GM19455 (cell line): ENCODE measurements around the gene STEAP1B.

Experiments used
- ATAC-seq: cut with Tn5 transposase; IDR thresholded peaks from one replicate; pipeline ENCODE4 v1.9.1; 2021; ENCODE audit not compliant: unreplicated experiment

The STEAP1B gene

DNA sequence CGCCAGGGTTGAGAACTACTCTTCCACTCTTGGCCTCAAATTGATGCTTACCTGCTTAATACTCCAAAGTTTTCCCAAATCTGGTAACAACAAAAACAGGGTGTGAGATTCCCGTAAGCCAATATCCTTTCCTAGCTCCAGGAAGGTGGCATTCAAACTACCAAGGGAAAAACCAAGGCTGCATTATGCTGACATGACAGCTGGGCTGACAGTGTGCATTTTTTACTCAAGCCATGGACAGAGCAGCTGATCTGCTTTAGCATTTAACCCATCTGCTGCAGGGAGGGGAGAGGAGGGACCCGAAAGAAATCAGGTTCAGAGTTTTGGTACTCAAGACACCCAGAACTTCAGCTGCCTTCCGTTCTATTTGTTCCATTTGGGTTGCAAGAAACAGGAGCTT lies 93.3 kb downstream of the STEAP1B start:
- ATAC-seq: no peak

DNA sequence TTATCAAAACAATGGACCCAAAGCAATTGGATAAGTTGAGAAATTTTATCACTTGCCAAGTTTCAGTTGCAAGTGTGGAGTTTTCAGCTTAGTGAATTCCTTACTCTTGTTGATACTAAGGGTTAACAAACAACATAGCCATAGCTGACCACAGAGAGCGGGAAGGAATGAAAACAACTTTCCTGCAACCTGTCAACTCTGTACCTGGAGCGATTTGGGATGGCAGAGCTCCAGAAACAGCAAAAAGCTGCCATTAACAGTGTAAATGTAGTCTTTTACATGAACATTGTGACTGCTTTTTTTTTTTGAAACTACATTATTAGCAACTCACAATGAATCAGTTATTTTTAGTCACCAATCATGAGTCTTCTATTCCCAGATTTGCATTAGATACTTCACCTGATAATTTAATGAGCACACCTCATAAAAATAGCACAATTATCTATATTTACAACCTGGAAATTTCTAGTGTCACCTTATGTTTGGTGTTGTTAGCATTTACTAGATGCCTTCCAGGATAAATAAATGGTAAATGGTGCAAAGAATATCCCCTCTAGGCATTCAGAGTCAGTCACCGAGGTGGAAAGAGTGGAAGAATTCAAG lies 95.5 kb downstream of the STEAP1B start:
- no peak for ATAC-seq

DNA sequence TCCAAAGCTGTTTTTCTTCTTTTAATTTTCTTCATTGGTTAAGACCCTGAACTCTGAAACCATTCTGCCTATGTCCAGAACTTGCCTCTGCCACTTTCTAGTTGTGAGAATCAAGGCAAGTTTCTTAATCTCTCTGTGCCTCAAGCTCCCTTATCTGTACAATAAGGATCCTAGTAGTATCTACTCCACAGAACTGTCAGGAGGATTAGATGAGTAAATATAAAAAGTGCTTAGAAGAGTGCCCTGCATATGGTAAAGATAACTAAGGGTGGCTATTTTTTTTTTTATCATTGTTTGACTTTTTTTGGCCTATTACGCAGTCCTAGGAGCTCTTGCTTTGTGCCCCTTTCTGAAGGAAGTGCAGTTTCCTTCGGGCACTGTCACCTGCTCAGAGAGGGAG lies 96.6 kb downstream of the STEAP1B start:
- no peak for ATAC-seq

DNA sequence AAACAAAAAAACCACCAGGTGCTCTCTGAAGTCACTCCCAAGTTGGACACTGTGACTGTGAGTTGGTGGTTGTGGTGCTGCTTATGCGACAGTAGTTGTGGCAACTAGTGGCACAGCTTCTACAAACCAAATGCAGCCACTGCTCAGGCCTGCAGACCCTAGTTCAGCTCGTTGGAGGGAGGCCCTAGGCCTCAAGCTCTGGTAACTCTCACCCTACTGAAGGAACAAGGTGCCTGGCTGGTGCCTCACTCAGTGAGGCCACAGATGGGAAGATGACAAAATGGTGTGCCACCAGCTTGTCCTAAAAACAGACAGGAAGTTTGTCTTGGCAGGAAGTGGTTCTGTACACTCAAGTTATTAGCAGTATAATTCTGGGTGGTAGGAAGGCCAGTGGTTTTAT lies 97.7 kb downstream of the STEAP1B start:
- ATAC-seq: no peak

DNA sequence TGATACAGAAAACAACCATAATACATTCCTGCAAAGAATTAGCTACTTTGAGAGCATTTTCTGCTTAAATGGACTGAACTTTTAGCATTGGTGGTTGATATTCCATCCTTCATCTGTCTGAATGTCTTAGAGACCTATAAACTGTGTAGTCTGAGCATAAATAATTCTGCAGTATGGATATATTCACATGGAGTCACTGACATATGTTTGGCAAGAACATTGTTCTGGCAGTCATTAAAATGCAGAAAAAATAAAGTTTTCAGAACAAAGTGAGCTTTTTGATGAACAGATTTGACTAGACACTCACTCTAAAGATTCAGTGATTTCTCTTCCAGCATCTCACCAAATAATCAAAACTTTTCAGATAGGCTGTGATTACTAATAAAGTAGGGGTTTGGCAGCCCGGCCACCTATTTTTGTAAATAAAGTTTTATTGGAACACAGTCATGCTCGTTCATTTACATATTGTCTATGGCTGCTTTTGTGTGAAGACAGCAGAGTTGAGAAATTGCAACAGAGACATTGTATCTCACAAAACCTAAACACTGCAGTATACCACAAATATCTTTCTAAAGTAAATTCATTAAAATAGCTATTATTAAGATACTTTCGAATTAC lies 98.9 kb downstream of the STEAP1B start:
- no peak for ATAC-seq

DNA sequence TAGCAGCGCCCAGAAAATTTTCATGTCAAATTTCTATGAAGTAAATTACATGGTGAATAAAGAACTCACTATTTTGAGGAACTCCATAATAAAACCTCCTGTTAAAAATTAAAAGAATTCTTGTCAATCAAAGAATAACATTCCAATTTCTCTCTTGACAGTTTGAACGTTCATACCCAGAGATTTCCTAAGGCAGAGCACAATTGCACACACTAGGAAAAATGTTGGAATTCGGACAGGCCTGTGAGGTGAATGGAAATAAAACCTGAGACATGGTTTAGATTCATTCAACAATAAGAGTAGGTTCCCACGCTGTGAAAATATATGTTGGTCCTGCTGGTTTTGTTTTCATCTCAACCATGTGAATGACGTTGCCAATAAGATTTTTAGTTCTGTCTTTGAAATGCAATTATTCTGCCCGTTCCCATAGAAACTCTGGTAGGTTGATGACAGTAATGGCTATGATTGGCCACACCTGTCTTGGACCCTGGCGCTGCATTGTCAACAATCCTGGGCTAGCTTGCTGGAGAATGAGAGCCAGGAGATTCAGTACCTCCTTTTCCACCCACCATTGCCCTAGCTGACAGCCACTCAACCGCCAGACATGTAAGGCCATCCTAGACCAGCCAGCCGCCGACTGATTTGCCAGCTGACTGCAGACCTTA lies 99.7 kb downstream of the STEAP1B start:
- ATAC-seq: no peak

DNA sequence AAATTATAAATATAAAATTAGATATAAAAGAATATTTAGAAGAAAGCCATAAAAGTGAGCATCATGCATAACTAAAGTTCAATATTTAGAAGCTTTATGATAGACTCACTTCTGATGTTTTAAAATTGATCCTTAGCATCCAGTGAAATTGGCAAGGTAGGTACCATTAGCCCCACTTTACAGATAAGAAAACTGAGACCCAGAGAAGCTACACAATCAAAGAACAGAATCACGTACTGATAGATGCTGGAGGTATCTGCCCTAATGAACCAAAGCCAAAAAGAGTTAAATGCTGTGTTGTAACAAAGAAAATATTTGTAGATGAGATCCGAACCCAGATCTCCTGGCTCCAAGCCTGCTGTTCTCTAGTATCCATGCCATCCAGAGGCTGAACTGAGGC lies 100.4 kb downstream of the STEAP1B start:
- ATAC-seq: no peak

DNA sequence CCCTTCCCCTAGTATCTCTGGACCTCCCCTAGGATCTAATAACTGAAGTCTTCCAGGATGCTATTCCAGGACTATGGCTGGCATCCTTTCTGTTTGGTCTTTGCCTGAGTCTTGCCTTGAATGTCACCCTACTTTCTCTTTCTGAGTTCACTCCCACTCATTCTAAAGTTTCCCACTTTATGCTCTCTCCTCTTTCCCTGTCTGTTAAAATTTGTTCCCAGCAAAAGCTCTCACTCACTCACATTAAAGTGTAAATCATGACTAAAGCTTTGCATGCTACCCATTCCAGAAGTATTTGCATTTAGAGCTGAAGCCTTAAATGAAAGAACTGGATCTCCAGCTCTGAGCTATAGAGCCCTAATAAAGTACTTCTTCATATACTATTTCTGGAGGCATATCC lies 100.9 kb downstream of the STEAP1B start:
- ATAC-seq: no peak

DNA sequence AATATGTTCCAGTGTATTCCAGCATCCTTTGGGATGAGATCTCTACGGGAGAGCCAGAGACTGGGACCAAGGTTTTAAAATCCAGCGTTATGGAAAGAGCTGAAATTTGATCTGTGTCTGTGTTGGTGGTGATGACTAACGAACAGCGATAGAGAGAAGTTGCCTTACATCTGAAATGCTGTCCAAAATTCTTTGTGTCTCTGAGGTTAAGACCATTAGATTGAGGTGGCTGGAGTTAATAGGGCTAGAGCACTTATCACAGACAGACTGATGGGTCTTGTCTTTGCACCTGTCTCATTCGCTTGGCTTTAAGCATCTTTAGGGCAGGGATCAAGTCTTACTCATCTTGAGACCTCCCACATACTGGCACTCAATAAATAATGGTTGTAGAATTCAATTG lies 102.0 kb downstream of the STEAP1B start:
- no peak for ATAC-seq

DNA sequence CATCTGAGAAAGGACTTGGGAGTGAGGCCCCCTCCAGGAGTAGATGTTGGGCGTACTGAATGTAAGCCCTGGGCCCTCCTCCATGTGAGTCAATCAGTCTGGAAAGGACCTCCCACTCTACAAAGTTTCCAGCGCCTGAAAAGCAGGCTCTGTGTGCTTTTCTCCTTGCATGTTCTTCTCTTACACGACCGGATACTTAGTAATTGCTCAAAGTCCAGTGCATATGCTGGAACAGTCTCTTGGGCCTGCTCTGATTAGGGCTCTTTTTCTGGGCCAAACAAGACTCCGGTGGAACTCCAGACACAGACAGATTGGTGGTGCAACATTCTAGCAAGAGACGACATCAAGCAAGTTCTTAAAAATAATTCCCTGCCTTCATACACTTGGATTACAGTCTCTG lies 104.8 kb downstream of the STEAP1B start:
- ATAC-seq: no peak

DNA sequence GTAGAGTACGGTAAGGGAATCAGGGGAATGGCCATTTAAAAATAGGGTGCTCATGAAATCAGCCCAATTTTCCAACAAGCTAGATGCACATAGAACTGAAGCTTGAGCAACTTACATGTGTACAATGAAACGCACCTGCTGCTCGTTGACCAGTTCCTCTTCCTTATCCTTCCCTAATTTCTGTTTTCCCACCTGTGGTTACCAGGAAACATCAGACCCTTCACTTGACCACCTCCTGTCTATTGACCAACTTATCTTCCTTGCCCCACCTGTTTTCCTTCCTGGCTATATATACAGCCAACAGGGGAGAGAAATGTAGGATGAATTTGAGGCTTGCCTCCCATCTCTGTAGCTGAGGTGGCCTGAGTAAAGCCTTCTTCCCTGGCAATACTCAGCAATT lies 105.2 kb downstream of the STEAP1B start:
- no peak for ATAC-seq

DNA sequence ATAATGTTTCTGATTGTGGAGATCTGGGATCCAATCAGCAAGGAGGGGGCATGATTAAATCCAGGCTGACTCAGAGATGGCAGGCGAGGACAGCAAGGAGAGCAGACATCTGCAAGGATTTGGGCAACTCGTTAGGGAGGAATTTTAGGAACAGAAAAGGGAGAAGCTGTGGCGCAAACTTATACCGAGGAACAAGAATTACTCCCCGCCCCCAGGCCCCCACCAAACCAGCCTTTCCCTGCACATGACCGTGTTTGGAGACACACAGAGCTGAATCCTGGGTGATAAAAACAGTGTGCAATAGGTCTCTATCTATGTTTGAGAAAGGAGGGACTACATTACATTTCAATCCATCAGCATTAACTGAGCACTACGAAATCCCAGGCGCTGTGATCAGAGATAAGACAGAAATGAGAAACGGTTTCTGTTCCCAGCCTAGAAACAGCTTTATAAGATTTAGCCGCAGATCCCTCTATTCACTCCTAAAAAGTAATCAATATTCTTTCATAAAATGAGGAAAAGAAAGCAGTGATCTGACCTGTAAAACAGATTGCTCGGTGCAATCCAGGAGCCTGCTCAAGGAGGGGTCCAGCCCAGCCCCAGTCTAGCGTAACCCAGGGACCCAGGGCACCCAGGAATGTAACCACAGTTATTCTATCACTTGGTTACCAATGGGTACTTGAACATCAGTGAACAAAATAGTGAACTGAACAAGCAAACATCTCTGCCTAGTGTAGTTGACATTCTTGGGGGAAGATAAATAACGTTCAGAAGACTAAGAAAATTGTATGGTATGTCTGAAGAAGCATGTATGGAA lies 105.9 kb downstream of the STEAP1B start:
- ATAC-seq: no peak

DNA sequence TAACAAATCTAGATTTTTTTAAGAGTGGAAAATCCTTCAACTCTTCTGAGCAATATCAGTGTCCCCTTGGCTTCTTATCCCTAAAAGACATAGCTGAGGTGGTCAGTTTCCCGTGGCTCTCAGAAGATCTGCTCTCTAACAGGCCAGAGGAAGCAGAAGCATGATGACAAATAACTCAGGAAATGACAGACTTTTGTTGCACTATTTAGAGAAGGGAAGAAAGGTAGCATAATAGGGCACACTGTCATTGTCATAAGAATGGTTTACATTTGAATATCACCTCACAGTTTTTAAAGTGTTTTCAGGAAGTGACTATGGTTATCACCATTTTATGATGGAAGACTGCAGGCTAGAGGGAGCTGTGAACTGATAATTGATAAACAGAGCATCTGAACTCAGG lies 109.5 kb downstream of the STEAP1B start:
- no peak for ATAC-seq

DNA sequence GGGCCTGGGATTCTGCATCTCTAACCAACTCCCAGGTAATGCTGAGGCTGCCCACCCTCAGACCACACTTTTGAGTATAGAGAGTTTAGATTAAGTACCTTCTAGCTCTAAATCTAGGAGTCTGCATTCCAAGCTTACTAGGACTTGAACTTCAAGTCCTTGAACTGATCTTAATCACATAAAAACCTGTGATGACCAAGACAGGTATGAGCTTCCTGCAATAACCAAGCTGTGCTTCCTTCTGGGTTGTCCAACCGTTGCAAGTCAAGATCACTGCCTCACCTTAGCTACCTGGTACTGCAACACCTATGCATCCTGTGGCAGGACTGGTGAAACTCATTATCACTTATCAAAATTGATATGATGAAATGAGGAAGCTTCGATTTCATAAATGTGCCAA lies 110.1 kb downstream of the STEAP1B start:
- ATAC-seq: no peak

DNA sequence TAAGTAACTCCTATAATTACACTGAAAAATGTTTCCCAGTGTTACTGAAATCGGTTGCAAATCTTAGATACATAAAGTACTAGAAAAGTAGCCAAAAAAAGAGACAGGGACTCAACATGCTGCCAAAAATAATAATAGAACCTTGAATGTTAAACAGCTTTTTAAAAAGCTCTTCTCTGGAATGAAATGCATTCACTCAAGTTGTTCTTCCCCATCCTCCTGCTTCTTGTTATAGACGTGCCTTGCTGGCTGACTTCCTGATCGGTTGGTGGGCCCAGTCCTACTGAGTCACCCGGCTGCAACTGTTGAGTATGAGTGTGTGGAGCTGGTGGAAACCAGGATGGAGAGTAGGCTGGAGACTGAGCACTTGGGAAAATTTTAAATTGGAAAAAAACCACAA lies 112.4 kb downstream of the STEAP1B start:
- no peak for ATAC-seq

DNA sequence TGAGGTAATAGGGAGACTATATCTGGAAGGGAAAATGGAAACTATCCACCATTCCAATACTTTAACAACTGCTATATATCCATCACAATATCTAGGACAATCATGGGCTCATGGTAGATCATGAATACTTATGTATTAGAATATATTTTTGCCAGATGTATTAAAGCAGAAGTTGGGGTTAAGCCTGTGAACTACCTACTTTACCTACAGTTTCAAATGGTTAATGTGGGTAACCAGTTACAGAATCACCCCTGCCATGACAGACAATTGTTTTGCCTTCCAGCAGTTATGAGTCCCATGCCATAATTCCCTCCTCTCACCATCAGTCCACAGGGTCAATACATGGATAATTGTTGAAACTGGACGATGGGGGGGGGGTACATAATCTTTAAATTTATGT lies 113.1 kb downstream of the STEAP1B start:
- ATAC-seq: peak; percentile 57

DNA sequence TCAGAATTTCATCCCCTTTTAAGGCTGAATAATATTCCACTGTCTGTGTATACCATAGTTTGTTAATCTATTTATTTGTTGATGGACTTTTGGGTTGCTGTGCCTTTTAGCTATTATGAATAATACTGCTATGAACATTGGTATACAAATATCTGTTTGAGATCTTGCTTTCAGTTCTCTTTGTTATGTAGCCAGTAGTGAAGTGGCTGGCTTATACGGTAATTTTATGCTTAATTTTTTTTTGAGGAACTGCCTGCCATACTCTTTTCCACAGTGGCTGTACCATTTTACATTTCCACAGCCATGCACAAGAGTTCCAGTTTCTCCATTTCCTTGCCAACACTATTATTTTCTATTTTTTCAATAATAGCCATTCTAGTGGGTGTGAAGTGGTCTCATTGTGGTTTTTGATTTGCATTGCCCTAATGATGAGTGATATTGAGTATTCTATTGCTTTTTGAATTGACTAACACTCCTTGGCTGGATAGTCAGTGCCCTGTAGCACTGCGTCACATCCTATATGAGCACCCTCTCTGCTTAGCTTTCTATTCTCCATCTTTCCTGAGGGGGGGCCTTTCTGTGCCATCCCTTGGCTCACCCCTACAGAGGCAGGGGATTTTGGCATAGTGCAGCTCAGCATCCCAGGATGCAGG lies 113.7 kb downstream of the STEAP1B start:
- peak; percentile 68 for ATAC-seq

DNA sequence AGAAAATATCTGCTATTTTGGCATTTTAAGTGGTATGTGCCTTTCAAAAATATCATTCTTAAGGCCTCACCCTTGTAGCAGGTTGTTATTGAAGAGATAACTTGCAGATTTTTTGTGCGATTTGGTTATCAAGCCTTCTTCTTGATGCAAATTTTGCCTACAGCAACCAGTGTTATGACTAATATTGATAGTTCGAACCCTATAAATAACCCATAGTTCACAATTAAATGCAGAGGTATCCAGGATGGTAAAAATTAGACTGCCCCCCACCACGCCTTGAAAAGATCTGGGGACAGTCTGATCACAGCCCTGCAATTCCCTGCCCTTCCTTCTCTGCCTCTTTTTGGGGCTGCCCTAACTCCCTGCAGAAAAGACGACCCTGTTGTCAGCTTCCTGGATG lies 114.7 kb downstream of the STEAP1B start:
- ATAC-seq: no peak

DNA sequence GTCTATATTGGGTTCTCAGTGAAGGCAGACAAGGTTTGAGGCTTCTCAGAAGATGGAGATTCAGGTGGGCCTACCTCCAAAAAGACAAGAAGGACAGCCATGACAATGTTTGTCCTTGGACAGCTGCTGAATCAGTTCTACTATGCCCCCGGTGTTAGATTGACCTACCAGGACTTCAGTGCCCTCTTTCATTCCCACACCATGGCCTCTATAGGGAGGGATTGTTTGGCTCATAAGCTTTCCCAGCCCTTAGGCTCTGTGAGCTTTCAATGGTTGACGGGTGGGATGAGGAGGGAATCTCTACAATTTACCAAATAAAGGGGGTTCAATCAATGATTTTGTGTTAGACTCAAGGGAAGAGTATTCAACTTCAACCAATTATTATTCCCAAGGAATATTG lies 119.7 kb downstream of the STEAP1B start:
- ATAC-seq: no peak

DNA sequence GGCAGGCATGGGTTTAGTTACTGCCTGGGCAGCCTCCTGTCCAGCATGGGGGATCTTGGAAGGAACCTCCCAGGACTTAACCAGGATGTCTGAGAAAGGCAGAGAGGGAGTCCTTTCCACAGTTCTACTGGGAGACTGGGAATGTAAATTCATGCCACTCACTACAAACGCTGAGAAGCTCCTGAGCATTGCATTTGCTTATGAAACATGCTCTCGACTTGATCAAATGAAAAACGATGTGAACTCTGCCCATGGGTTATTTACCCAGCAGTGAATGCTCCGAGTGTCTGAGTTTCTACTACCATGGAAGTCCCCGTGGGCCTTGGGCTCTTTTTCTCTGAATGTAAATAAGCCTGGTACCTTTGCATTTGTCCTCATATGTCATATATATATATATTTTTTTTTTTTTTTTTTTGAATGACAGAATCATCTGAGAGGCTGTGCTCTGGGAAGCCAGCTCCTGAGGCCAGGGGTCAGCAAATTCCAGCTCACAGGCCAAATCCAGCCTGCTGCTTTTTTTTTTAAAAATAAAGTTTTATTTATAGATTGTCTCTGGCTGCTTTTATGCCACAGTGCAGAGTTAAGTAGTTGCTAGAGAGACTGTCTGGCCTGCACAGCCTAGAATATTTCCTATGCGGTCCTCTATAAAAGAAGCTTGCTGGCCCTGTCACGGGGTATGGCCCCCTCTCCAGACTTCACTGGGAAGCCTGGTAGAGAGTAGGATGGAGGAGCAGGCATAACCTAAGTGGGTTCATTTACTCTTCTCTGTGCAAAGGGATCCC lies 121.6 kb downstream of the STEAP1B start:
- ATAC-seq: no peak

DNA sequence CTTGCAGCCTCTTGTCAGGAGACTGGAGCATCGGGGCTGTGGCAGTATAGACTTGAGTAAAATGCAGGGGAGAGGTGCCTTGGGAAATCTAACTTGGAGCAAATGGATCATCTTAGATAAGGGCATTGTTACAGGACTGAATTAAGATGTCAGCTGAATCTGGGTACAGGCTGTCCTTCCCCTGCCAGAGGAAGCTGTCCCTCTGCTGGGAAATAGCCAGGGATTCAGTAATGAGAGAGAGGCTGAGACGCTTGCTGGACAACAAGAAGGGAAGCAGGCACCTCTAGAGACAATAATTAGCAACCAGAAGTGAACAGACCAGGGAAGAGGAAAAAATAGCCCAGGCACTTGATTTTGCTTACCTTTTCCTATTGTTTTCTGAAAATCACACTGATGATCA lies 122.3 kb downstream of the STEAP1B start:
- ATAC-seq: no peak
